Measurements from ENCODE around the gene XG. TPM values are rescaled to one million over a fixed set of nuclear protein-coding genes. Genes with fewer than 3 reads are reported as not detected.
"Not testable (repeated sequence)": the region's sequence is repeated elsewhere in the genome, so short reads cannot be mapped to it uniquely, and the experiment has no call there.

XG gene, protein sequence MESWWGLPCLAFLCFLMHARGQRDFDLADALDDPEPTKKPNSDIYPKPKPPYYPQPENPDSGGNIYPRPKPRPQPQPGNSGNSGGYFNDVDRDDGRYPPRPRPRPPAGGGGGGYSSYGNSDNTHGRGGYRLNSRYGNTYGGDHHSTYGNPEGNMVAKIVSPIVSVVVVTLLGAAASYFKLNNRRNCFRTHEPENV
- total RNA-seq (2021) (not detected in 2 replicates), Bru-seq, nascent RNA (percentile 12 among the genes with signal in this experiment), BruChase-seq, experiment 1, labeled RNA remaining after a 2-hour chase (percentile 15 among the genes with signal in this experiment), BruChase-seq, experiment 2, labeled RNA remaining after a 6-hour chase (percentile 9 among the genes with signal in this experiment)
- long read RNA-seq: 0 reads

DNA sequence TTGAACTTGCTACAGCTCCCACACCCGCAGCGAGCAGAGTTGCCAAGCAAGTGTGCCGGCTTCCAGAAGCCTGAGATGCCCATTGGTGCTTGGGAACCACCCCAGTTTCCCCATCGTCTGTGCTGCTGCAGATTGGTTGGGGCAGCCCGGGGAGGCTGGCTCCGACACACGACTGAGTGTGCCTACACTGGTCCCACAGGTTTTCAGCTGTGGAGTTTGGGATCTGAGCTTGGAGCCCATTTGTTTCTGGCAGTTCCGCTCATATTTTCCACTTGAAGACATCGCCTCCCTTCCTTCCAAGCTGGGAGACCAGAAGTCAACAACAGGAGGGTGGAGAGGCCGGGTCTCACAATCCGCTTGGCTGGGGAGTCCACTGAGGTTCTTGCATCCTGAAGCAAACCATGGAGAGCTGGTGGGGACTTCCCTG is at the start of gene XG:
Gene XG, plus strand, starts transcription at position 167 of the 427 bp plus-strand sequence. Its CDS starts 235 bp downstream, at position 402.
- H3K9me3 ChIP-seq (ENCODE audit: insufficient read depth, low read depth); CTCF ChIA-PET; H3K27ac ChIP-seq; H3F3A ChIP-seq (ENCODE audit: insufficient read depth, low read depth); DNase-seq; H3K4me2 ChIP-seq; POLR2A ChIA-PET (ENCODE audit: unreplicated experiment); H3K79me2 ChIP-seq (ENCODE audit: low read depth); BruUV-seq (replicated peaks); H2AFZ ChIP-seq; H3K4me1 ChIP-seq (replicated peaks; ENCODE audit: insufficient read depth); H3K36me3 ChIP-seq (ENCODE audit: low read depth); intact Hi-C loops (cut with micrococcal nuclease; ENCODE audit: unreplicated experiment); H4K20me1 ChIP-seq (ENCODE audit: insufficient read depth); H3K9me2 ChIP-seq (ENCODE audit: insufficient read depth); H3K4me3 ChIP-seq; H3K27me3 ChIP-seq (ENCODE audit: insufficient read depth, low read depth): not testable (repeated sequence)

- ChIA-PET POLR2A (ENCODE audit: unreplicated experiment) (no interaction called here), CTCF (no interaction called here)
- no peak for DNase-seq
- Histone ChIP-seq H4K20me1 (ENCODE audit: insufficient read depth) (no peaks in the 10 kb centered on the region), H3K4me1 (replicated peaks; ENCODE audit: insufficient read depth) (peaks cover 40% of the 10 kb centered on the region), H2AFZ (no peak overlapping the region), H3F3A (ENCODE audit: insufficient read depth, low read depth) (peaks cover 26% of the 10 kb centered on the region; the same call in 1 of the 2 replicates), H3K27me3 (ENCODE audit: insufficient read depth, low read depth) (no peaks in the 10 kb centered on the region), H3K36me3 (ENCODE audit: low read depth) (peaks cover 3% of the 10 kb centered on the region; the same call in 1 of the 2 replicates), H3K27ac (no peak overlapping the region), H3K4me3 (no peak overlapping the region), H3K9me3 (ENCODE audit: insufficient read depth, low read depth) (no peaks in the 10 kb centered on the region), H3K79me2 (ENCODE audit: low read depth) (peaks cover 84% of the 10 kb centered on the region), H3K4me2 (no peak overlapping the region), H3K9me2 (ENCODE audit: insufficient read depth) (no peaks in the 10 kb centered on the region)
- intact Hi-C loops (cut with micrococcal nuclease; ENCODE audit: unreplicated experiment): no loop called here
- no TSS peak for BruUV-seq (replicated peaks)
- TF ChIP-seq, protein P1, sequence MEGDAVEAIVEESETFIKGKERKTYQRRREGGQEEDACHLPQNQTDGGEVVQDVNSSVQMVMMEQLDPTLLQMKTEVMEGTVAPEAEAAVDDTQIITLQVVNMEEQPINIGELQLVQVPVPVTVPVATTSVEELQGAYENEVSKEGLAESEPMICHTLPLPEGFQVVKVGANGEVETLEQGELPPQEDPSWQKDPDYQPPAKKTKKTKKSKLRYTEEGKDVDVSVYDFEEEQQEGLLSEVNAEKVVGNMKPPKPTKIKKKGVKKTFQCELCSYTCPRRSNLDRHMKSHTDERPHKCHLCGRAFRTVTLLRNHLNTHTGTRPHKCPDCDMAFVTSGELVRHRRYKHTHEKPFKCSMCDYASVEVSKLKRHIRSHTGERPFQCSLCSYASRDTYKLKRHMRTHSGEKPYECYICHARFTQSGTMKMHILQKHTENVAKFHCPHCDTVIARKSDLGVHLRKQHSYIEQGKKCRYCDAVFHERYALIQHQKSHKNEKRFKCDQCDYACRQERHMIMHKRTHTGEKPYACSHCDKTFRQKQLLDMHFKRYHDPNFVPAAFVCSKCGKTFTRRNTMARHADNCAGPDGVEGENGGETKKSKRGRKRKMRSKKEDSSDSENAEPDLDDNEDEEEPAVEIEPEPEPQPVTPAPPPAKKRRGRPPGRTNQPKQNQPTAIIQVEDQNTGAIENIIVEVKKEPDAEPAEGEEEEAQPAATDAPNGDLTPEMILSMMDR (conservative IDR thresholded peaks at IDR 0.05): no peak
- no peak for TF ChIP-seq EZH2 (IDR thresholded peaks at IDR 0.05; ENCODE audit: low read depth)
Observed at GRCh38 chrX:2703991-2704369, 47.9 kb upstream of the XG start.

DNA sequence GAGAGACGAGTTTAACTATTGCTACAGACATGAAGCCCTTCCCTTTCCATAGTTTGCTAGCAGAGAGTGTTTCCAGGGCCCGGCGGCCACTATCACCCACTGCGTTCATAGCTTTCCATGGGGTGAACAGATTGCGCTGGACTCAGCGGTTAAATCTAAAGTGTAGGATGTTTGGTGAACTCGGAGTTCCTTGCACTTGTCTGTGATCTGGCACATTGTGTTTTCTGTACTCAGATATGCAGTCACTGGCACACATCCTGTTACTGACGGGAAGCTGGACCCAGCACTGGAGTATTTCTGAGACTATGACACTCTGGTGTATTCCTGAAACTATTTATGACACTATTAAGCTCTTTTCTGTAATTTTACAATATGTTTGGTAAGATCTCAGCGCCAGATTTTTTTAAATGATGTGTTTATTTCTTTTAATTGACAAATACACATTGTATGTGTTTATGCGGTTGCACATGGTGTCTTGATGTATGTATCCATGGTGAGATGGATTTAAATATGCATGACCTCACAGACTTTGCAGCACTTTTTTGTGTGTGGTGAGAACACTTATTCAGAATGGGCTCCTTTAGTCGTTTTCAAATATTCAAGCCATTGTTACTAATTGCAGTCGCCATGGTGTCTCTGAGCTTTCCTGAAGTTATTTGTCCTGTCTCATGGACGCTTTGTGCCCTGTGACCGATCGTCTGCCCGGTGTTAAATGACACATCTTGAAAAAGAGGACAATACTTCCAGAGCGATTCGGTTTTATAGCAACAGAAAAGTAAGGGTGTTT is 46.6 kb upstream of the XG start:
- H3K4me2 ChIP-seq: no peak overlapping the region
- no TSS peak for BruUV-seq (replicated peaks)

More for the DNA sequence above, 46.6 kb upstream of the XG start:
- Histone ChIP-seq H2AFZ (no peak overlapping the region), H3F3A (ENCODE audit: insufficient read depth, low read depth) (peaks cover 37% of the 10 kb centered on the region), H4K20me1 (ENCODE audit: insufficient read depth) (no peaks in the 10 kb centered on the region), H3K36me3 (ENCODE audit: low read depth) (peaks cover 3% of the 10 kb centered on the region; the same call in 1 of the 2 replicates), H3K27me3 (ENCODE audit: insufficient read depth, low read depth) (no peaks in the 10 kb centered on the region), H3K27ac (no peak overlapping the region), H3K9me3 (ENCODE audit: insufficient read depth, low read depth) (no peaks in the 10 kb centered on the region), H3K9me2 (ENCODE audit: insufficient read depth) (no peaks in the 10 kb centered on the region), H3K79me2 (ENCODE audit: low read depth) (peaks cover 81% of the 10 kb centered on the region), H3K4me3 (no peak overlapping the region), H3K4me1 (replicated peaks; ENCODE audit: insufficient read depth) (peaks cover 44% of the 10 kb centered on the region)
- intact Hi-C loops (cut with micrococcal nuclease; ENCODE audit: unreplicated experiment): no loop called here
- DNase-seq: no peak
- TF ChIP-seq EZH2 (IDR thresholded peaks at IDR 0.05; ENCODE audit: low read depth): no peak
- TF ChIP-seq, protein P1 (conservative IDR thresholded peaks at IDR 0.05): no peak
- CTCF ChIA-PET: no interaction called here
- POLR2A ChIA-PET (ENCODE audit: unreplicated experiment): no interaction called here

Data from PC-9 (cell line).